ENCODE measurements around the gene ITLN2. TPM values are rescaled to one million over a fixed set of nuclear protein-coding genes. Genes with fewer than 3 reads are reported as not detected.

The ITLN2 gene
- total and polyA plus RNA-seq, 2 experiments from 2014 or later: 8.0 to 12.8 TPM

DNA sequence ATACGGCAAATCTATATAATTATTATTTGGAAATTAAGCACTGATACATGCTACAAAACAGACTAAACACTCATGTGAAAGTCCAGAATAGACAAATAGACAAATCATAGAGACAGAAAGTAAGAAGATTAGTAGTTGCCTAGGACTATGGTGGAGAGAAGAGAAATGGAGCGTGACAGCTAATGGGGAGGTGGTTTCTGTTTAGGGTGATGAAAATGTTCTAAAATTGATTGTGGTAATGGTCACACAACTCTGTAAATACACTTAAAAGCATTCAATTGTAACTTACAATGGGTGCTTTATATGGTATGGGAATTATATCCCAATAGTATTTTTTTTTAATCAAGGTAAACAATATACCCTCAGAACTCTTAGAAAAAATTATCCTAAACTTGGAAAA lies 20.4 kb upstream of the ITLN2 start (continued):
- TF ChIP-seq, protein P1, sequence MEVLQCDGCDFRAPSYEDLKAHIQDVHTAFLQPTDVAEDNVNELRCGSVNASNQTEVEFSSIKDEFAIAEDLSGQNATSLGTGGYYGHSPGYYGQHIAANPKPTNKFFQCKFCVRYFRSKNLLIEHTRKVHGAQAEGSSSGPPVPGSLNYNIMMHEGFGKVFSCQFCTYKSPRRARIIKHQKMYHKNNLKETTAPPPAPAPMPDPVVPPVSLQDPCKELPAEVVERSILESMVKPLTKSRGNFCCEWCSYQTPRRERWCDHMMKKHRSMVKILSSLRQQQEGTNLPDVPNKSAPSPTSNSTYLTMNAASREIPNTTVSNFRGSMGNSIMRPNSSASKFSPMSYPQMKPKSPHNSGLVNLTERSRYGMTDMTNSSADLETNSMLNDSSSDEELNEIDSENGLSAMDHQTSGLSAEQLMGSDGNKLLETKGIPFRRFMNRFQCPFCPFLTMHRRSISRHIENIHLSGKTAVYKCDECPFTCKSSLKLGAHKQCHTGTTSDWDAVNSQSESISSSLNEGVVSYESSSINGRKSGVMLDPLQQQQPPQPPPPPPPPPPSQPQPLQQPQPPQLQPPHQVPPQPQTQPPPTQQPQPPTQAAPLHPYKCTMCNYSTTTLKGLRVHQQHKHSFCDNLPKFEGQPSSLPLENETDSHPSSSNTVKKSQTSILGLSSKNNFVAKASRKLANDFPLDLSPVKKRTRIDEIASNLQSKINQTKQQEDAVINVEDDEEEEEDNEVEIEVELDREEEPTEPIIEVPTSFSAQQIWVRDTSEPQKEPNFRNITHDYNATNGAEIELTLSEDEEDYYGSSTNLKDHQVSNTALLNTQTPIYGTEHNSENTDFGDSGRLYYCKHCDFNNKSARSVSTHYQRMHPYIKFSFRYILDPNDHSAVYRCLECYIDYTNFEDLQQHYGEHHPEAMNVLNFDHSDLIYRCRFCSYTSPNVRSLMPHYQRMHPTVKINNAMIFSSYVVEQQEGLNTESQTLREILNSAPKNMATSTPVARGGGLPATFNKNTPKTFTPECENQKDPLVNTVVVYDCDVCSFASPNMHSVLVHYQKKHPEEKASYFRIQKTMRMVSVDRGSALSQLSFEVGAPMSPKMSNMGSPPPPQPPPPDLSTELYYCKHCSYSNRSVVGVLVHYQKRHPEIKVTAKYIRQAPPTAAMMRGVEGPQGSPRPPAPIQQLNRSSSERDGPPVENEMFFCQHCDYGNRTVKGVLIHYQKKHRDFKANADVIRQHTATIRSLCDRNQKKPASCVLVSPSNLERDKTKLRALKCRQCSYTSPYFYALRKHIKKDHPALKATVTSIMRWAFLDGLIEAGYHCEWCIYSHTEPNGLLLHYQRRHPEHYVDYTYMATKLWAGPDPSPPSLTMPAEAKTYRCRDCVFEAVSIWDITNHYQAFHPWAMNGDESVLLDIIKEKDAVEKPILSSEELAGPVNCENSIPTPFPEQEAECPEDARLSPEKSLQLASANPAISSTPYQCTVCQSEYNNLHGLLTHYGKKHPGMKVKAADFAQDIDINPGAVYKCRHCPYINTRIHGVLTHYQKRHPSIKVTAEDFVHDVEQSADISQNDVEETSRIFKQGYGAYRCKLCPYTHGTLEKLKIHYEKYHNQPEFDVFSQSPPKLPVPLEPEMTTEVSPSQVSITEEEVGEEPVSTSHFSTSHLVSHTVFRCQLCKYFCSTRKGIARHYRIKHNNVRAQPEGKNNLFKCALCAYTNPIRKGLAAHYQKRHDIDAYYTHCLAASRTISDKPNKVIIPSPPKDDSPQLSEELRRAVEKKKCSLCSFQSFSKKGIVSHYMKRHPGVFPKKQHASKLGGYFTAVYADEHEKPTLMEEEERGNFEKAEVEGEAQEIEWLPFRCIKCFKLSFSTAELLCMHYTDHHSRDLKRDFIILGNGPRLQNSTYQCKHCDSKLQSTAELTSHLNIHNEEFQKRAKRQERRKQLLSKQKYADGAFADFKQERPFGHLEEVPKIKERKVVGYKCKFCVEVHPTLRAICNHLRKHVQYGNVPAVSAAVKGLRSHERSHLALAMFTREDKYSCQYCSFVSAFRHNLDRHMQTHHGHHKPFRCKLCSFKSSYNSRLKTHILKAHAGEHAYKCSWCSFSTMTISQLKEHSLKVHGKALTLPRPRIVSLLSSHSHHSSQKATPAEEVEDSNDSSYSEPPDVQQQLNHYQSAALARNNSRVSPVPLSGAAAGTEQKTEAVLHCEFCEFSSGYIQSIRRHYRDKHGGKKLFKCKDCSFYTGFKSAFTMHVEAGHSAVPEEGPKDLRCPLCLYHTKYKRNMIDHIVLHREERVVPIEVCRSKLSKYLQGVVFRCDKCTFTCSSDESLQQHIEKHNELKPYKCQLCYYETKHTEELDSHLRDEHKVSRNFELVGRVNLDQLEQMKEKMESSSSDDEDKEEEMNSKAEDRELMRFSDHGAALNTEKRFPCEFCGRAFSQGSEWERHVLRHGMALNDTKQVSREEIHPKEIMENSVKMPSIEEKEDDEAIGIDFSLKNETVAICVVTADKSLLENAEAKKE (CRISPR knock-in tag; IDR thresholded peaks at IDR 0.05): no peak
- TF ChIP-seq ZNF331 (CRISPR knock-in tag; IDR thresholded peaks at IDR 0.05; ENCODE audit: low read depth): no peak
- no peak for TF ChIP-seq NANOG (IDR thresholded peaks at IDR 0.05; ENCODE audit: borderline replicate concordance)
- no peak for TF ChIP-seq CREB1 (CRISPR knock-in tag; IDR thresholded peaks at IDR 0.05; ENCODE audit: low read depth)
- TF ChIP-seq, protein P2, sequence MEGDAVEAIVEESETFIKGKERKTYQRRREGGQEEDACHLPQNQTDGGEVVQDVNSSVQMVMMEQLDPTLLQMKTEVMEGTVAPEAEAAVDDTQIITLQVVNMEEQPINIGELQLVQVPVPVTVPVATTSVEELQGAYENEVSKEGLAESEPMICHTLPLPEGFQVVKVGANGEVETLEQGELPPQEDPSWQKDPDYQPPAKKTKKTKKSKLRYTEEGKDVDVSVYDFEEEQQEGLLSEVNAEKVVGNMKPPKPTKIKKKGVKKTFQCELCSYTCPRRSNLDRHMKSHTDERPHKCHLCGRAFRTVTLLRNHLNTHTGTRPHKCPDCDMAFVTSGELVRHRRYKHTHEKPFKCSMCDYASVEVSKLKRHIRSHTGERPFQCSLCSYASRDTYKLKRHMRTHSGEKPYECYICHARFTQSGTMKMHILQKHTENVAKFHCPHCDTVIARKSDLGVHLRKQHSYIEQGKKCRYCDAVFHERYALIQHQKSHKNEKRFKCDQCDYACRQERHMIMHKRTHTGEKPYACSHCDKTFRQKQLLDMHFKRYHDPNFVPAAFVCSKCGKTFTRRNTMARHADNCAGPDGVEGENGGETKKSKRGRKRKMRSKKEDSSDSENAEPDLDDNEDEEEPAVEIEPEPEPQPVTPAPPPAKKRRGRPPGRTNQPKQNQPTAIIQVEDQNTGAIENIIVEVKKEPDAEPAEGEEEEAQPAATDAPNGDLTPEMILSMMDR (conservative IDR thresholded peaks at IDR 0.05; ENCODE audit: low read depth in 2 of 2): no peak

DNA sequence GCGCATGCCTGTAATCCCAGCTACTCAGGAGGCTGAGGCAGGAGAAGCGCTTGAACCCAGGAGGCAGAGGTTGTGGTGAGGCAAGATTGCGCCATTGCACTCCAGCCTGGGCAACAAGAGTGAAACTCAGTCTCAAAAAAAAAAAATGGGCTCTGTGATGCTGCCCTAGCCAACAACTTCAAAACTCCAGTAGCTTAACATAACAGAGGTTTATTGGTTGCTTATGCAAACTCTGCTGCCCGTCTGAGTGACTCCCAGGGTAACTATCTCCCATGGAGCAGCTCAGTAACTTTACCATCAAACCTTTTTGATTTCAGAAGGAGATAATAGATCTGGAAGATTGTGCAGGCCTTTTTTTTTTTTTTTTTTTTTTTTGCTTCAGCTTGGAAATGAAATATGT lies 18.9 kb upstream of the ITLN2 start:
- Mint-ChIP-seq H3K4me1 (peaks cover 24% of the 10 kb centered on the region), H3K27me3 (ENCODE audit: insufficient read depth, low read depth, poor library complexity) (peaks cover 5% of the 10 kb centered on the region), H3K27ac (no peak overlapping the region), H3K4me3 (no peak overlapping the region), H3K36me3 (ENCODE audit: low read depth) (no peaks in the 10 kb centered on the region), H3K9me3 (no peaks in the 10 kb centered on the region)
- Histone ChIP-seq H3K79me2 (replicated peaks; ENCODE audit: insufficient read depth) (no peaks in the 10 kb centered on the region), H3K27ac (ENCODE audit: low read depth) (no peak overlapping the region), H3K36me3 (ENCODE audit: insufficient read depth) (no peaks in the 10 kb centered on the region), H2AFZ (peak overlapping the region; percentile 6; the same call in 1 of the 2 replicates), H3K4me1 (ENCODE audit: insufficient read depth) (peaks cover 21% of the 10 kb centered on the region), H3K4me3 (no peak overlapping the region), H3F3A (replicated peaks; ENCODE audit: low read depth) (no peaks in the 10 kb centered on the region), H3K4me2 (no peak overlapping the region), H3K27me3 (ENCODE audit: insufficient read depth) (no peaks in the 10 kb centered on the region), H4K20me1 (replicated peaks; ENCODE audit: insufficient read depth) (no peaks in the 10 kb centered on the region), H3K9me2 (ENCODE audit: insufficient read depth) (no peaks in the 10 kb centered on the region)
- ATAC-seq (no peak), DNase-seq (ENCODE audit: low spot score) (no peak)
- TF ChIP-seq ZNF331 (CRISPR knock-in tag; IDR thresholded peaks at IDR 0.05; ENCODE audit: low read depth) (no peak), EZH2phosphoT487 (IDR thresholded peaks at IDR 0.05; ENCODE audit: unreplicated experiment) (no peak), NANOG (IDR thresholded peaks at IDR 0.05; ENCODE audit: borderline replicate concordance) (no peak), POLR2AphosphoS5 (IDR thresholded peaks at IDR 0.05; ENCODE audit: low read depth) (no peak), JUNB (IDR thresholded peaks at IDR 0.05; ENCODE audit: unreplicated experiment) (no peak), EZH2 (IDR thresholded peaks at IDR 0.05; ENCODE audit: low read depth, unreplicated experiment) (no peak), ZNF114 (CRISPR knock-in tag; IDR thresholded peaks at IDR 0.05) (no peak)
- TF ChIP-seq, protein P2 (conservative IDR thresholded peaks at IDR 0.05; ENCODE audit: low read depth in 2 of 2): no peak
- TF ChIP-seq, protein P3, sequence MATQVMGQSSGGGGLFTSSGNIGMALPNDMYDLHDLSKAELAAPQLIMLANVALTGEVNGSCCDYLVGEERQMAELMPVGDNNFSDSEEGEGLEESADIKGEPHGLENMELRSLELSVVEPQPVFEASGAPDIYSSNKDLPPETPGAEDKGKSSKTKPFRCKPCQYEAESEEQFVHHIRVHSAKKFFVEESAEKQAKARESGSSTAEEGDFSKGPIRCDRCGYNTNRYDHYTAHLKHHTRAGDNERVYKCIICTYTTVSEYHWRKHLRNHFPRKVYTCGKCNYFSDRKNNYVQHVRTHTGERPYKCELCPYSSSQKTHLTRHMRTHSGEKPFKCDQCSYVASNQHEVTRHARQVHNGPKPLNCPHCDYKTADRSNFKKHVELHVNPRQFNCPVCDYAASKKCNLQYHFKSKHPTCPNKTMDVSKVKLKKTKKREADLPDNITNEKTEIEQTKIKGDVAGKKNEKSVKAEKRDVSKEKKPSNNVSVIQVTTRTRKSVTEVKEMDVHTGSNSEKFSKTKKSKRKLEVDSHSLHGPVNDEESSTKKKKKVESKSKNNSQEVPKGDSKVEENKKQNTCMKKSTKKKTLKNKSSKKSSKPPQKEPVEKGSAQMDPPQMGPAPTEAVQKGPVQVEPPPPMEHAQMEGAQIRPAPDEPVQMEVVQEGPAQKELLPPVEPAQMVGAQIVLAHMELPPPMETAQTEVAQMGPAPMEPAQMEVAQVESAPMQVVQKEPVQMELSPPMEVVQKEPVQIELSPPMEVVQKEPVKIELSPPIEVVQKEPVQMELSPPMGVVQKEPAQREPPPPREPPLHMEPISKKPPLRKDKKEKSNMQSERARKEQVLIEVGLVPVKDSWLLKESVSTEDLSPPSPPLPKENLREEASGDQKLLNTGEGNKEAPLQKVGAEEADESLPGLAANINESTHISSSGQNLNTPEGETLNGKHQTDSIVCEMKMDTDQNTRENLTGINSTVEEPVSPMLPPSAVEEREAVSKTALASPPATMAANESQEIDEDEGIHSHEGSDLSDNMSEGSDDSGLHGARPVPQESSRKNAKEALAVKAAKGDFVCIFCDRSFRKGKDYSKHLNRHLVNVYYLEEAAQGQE (IDR thresholded peaks at IDR 0.05; ENCODE audit: unreplicated experiment): no peak
